ENCODE results near the gene NID2. TPM values are rescaled to one million over a fixed set of nuclear protein-coding genes. Genes with fewer than 3 reads are reported as not detected.

NID2 gene
- polyA plus RNA-seq, 1 of the 3 experiments (the other 2 are of a cell fraction), result 22.7 TPM

DNA sequence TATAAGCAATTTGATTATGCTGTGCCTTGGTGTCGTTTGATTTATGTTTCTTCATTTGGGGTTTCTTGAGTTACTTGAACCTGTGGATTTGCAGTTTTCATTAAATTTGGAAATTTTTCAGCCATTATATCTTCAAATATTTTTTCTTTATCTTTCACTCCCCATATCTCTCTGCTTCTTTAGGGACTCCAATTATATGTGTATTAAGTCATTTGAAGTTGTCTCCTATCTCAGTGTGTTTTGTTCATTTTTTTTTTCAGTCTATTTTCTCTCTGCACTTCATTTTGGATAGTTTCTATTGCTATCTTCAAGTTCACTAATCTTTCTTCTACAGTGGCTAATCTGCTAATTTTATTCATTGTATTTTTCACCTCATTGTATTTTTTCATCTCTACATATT lies 108.9 kb downstream of the NID2 start:
- H3K4me1 ChIP-seq (ENCODE audit: control insufficient read depth in 1 of 2, insufficient read depth in 2 of 2, low read depth in 1 of 2, low read length in 1 of 2), result peaks cover 7 to 13% of the 10 kb centered on the region in 2 experiments; a peak in 3 of 4 replicates
- H3K27ac ChIP-seq (ENCODE audit: low read depth in 2 of 2, low read length in 1 of 2), result no peak overlapping the region
- CTCF ChIA-PET, result no interaction called here
- H3K9ac ChIP-seq, result no peak overlapping the region
- H3K79me2 ChIP-seq (ENCODE audit: insufficient read depth), result no peaks in the 10 kb centered on the region
- H3K4me3 ChIP-seq (ENCODE audit: low read depth in 2 of 2, low read length in 1 of 2), result no peak overlapping the region
- H3K36me3 ChIP-seq (replicated peaks in 1 of 2; ENCODE audit: control insufficient read depth in 1 of 2, insufficient read depth in 2 of 2, low read length in 1 of 2), result peaks cover 6 to 32% of the 10 kb centered on the region in 2 experiments
- H3K27me3 ChIP-seq (ENCODE audit: insufficient read depth), result no peaks in the 10 kb centered on the region
- H3K9me2 ChIP-seq, result no peaks in the 10 kb centered on the region
- no peaks in the 10 kb centered on the region for H4K20me1 ChIP-seq (ENCODE audit: insufficient read depth)
- WGBS (ENCODE audit: low lambda C conversion rate), result 76% methylated on average over 1 of the region's 1 CpG
- POLR2A ChIA-PET, result no interaction called here
- TF ChIP-seq JUND (IDR thresholded peaks at IDR 0.05) (no peak), RFX5 (IDR thresholded peaks at IDR 0.05; ENCODE audit: low read length) (no peak), USF1 (IDR thresholded peaks at IDR 0.05; ENCODE audit: borderline replicate concordance, low read depth) (no peak), FOXM1 (IDR thresholded peaks at IDR 0.05; ENCODE audit: low read depth) (no peak), GABPA (IDR thresholded peaks at IDR 0.05; ENCODE audit: low read depth) (no peak), RXRA (IDR thresholded peaks at IDR 0.05; ENCODE audit: borderline replicate concordance, low read depth) (no peak), EP300 (IDR thresholded peaks at IDR 0.05; ENCODE audit: borderline replicate concordance in 1 of 2, low read depth in 1 of 2, low read length in 1 of 2) (no peak), YY1 (IDR thresholded peaks at IDR 0.05; ENCODE audit: low read depth) (no peak), SIN3A (IDR thresholded peaks at IDR 0.05; ENCODE audit: borderline replicate concordance, low read depth, low read length) (no peak), POLR2AphosphoS5 (IDR thresholded peaks at IDR 0.05; ENCODE audit: low read depth, low read length) (no peak), ELF1 (IDR thresholded peaks at IDR 0.05) (no peak), TAF1 (IDR thresholded peaks at IDR 0.05; ENCODE audit: borderline replicate concordance, low read depth, low read length) (no peak)
- TF ChIP-seq, protein P1, sequence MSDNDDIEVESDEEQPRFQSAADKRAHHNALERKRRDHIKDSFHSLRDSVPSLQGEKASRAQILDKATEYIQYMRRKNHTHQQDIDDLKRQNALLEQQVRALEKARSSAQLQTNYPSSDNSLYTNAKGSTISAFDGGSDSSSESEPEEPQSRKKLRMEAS (IDR thresholded peaks at IDR 0.05; ENCODE audit: low read depth), result no peak
- TF ChIP-seq, protein P2, sequence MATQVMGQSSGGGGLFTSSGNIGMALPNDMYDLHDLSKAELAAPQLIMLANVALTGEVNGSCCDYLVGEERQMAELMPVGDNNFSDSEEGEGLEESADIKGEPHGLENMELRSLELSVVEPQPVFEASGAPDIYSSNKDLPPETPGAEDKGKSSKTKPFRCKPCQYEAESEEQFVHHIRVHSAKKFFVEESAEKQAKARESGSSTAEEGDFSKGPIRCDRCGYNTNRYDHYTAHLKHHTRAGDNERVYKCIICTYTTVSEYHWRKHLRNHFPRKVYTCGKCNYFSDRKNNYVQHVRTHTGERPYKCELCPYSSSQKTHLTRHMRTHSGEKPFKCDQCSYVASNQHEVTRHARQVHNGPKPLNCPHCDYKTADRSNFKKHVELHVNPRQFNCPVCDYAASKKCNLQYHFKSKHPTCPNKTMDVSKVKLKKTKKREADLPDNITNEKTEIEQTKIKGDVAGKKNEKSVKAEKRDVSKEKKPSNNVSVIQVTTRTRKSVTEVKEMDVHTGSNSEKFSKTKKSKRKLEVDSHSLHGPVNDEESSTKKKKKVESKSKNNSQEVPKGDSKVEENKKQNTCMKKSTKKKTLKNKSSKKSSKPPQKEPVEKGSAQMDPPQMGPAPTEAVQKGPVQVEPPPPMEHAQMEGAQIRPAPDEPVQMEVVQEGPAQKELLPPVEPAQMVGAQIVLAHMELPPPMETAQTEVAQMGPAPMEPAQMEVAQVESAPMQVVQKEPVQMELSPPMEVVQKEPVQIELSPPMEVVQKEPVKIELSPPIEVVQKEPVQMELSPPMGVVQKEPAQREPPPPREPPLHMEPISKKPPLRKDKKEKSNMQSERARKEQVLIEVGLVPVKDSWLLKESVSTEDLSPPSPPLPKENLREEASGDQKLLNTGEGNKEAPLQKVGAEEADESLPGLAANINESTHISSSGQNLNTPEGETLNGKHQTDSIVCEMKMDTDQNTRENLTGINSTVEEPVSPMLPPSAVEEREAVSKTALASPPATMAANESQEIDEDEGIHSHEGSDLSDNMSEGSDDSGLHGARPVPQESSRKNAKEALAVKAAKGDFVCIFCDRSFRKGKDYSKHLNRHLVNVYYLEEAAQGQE (IDR thresholded peaks at IDR 0.05; ENCODE audit: low read depth, low read length), result no peak
- no peak overlapping the region for H2AFZ ChIP-seq (ENCODE audit: low read depth)
- DNase-seq, result no peak
- H3K4me2 ChIP-seq, result no peak overlapping the region
- peaks cover 12% of the 10 kb centered on the region; the same call in 1 of the 2 replicates for H3K9me3 ChIP-seq
- no peaks in the 10 kb centered on the region for H3F3A ChIP-seq (replicated peaks; ENCODE audit: insufficient read depth)

GRCh38 chr14:51957950-51958349 lies 110.9 kb downstream of the NID2 start:
- DNase-seq, result no peak
- no peak overlapping the region; a peak in 1 of 4 replicates for H3K4me3 ChIP-seq (ENCODE audit: low read depth in 2 of 2, low read length in 1 of 2)
- H3K9ac ChIP-seq, result no peak overlapping the region
- no peak overlapping the region for H3K4me2 ChIP-seq
- no peaks in the 10 kb centered on the region for H3K27me3 ChIP-seq (ENCODE audit: insufficient read depth)
- peaks cover 12% of the 10 kb centered on the region; the same call in 1 of the 2 replicates for H3K9me3 ChIP-seq
- H3K27ac ChIP-seq (ENCODE audit: low read depth in 2 of 2, low read length in 1 of 2), result no peak overlapping the region
- no peaks in the 10 kb centered on the region for H3K9me2 ChIP-seq
- POLR2A ChIA-PET, result no interaction called here
- no peaks in the 10 kb centered on the region for H3F3A ChIP-seq (replicated peaks; ENCODE audit: insufficient read depth)
- H2AFZ ChIP-seq (ENCODE audit: low read depth), result no peak overlapping the region
- H3K4me1 ChIP-seq (ENCODE audit: control insufficient read depth in 1 of 2, insufficient read depth in 2 of 2, low read depth in 1 of 2, low read length in 1 of 2), result peaks cover 6 to 8% of the 10 kb centered on the region in 2 experiments; a peak in 3 of 4 replicates
- H4K20me1 ChIP-seq (ENCODE audit: insufficient read depth), result no peaks in the 10 kb centered on the region
- CTCF ChIA-PET, result interaction anchor here (0.7 to 2.1 kb wide), 3 partner anchors 21 to 178 kb away, joined by 3 to 7 read pairs (median 4); no protein-coding TSS in a partner anchor
- H3K36me3 ChIP-seq (replicated peaks in 1 of 2; ENCODE audit: control insufficient read depth in 1 of 2, insufficient read depth in 2 of 2, low read length in 1 of 2), result peaks cover 11 to 39% of the 10 kb centered on the region in 2 experiments
- WGBS (ENCODE audit: low lambda C conversion rate), result 65% methylated on average over 2 of the region's 2 CpGs
- TF ChIP-seq EP300 (IDR thresholded peaks at IDR 0.05; ENCODE audit: borderline replicate concordance in 1 of 2, low read depth in 1 of 2, low read length in 1 of 2) (no peak), NFIC (IDR thresholded peaks at IDR 0.05; ENCODE audit: borderline replicate concordance) (peak; percentile 46)
- H3K79me2 ChIP-seq (ENCODE audit: insufficient read depth), result no peaks in the 10 kb centered on the region

Other genes starting within 250 kb of the NID2 start
- 17.8 and 19.1 TPM in 2 replicates for gene GNG2, start 208.4 kb downstream of the NID2 start, polyA plus RNA-seq (2012; rRNA removed)
- gene RTRAF, start 79.5 kb downstream of the NID2 start, polyA plus RNA-seq (2012; rRNA removed), result 42.5 and 43.6 TPM in 2 replicates
- gene PTGDR, start 198.6 kb upstream of the NID2 start, polyA plus RNA-seq (2012; rRNA removed), result not detected in 2 replicates
- gene PTGER2, start 245.3 kb upstream of the NID2 start, polyA plus RNA-seq (2012; rRNA removed), result 0.67 and 1.0 TPM in 2 replicates

All from SK-N-SH (cell line).